ENCODE measurements around the gene DDX41. TPM values are rescaled to one million over a fixed set of nuclear protein-coding genes. Genes with fewer than 3 reads are reported as not detected.
"Not testable (repeated sequence)": the region's sequence is repeated elsewhere in the genome, so short reads cannot be mapped to it uniquely, and the experiment has no call there.

The DDX41 gene
- total RNA-seq, 4 donors from 2014 or later = 119 to 170 (median 145) TPM

GRCh38 chr5:177537389-177538361 lies 20.9 kb upstream of the DDX41 start:
- no peak for TF ChIP-seq POLR2A (IDR thresholded peaks at IDR 0.05)
- TF ChIP-seq CTCF (IDR thresholded peaks at IDR 0.05) = no peak

GRCh38 chr5:177536386-177536785 lies 19.6 kb upstream of the DDX41 start:
- peaks cover 21 to 22% of the 10 kb centered on the region in 2 donors for H3K36me3 ChIP-seq

More at GRCh38 chr5:177537389-177538361, 20.9 kb upstream of the DDX41 start:
- Histone ChIP-seq H3K4me3 (replicated peaks in 1 of 3) (no peak overlapping the region), H3K27me3 (no peaks in the 10 kb centered on the region), H3K4me1 (peaks cover 0 to 13% of the 10 kb centered on the region in 2 donors), H3K36me3 (peaks cover 12 to 22% of the 10 kb centered on the region in 2 donors), H3K9me3 (no peaks in the 10 kb centered on the region), H3K27ac (peak overlapping the region in 1 of 3 donors; percentile 43)
- intact Hi-C loops (cut with DNase I) = no loop called here
- no peak for DNase-seq
- WGBS, 2 donors = 54 to 61% methylated on average over 15 of the region's 15 CpGs

GRCh38 chr5:177535125-177535524 lies 18.4 kb upstream of the DDX41 start:
- intact Hi-C loops (cut with DNase I) = no loop called here
- Histone ChIP-seq H3K4me1 (peaks cover 6 to 28% of the 10 kb centered on the region in 2 donors), H3K9me3 (no peaks in the 10 kb centered on the region), H3K27ac (no peak overlapping the region), H3K36me3 (peaks cover 22 to 24% of the 10 kb centered on the region in 2 donors), H3K4me3 (replicated peaks in 1 of 3) (no peak overlapping the region), H3K27me3 (no peaks in the 10 kb centered on the region)
- TF ChIP-seq POLR2A (IDR thresholded peaks at IDR 0.05) = no peak
- TF ChIP-seq CTCF (IDR thresholded peaks at IDR 0.05) = no peak
- WGBS, 2 donors = 88 to 91% methylated on average over 7 of the region's 7 CpGs
- DNase-seq = no peak

More at GRCh38 chr5:177536386-177536785, 19.6 kb upstream of the DDX41 start:
- no peak for TF ChIP-seq CTCF (IDR thresholded peaks at IDR 0.05)
- no peak for TF ChIP-seq POLR2A (IDR thresholded peaks at IDR 0.05)
- H3K27ac ChIP-seq = no peak overlapping the region
- no peak for DNase-seq
- no peaks in the 10 kb centered on the region for H3K9me3 ChIP-seq
- no peak overlapping the region for H3K4me3 ChIP-seq (replicated peaks in 1 of 3)
- intact Hi-C loops (cut with DNase I) = no loop called here
- peaks cover under 1 to 16% of the 10 kb centered on the region in 2 donors for H3K4me1 ChIP-seq
- H3K27me3 ChIP-seq = no peaks in the 10 kb centered on the region
- 92 to 98% methylated on average over 10 of the region's 10 CpGs for WGBS, 2 donors

GRCh38 chr5:177534433-177534832 lies 17.7 kb upstream of the DDX41 start:
- DNase-seq; H3K27me3 ChIP-seq; H3K4me3 ChIP-seq (replicated peaks in 1 of 3); intact Hi-C loops (cut with DNase I); H3K27ac ChIP-seq; H3K9me3 ChIP-seq: not testable (repeated sequence)
- H3K4me1 ChIP-seq = peaks cover 6 to 31% of the 10 kb centered on the region in 2 donors
- H3K36me3 ChIP-seq = peaks cover 25 to 29% of the 10 kb centered on the region in 2 donors
- 97% methylated on average over 7 of the region's 7 CpGs for WGBS, 2 donors

- 92 to 93% methylated on average over 23 of the region's 27 CpGs for WGBS, 2 donors
- DNase-seq = no peak
Observed at GRCh38 chr5:177531209-177531940, 14.6 kb upstream of the DDX41 start.

More at GRCh38 chr5:177531209-177531940, 14.6 kb upstream of the DDX41 start:
- intact Hi-C loops (cut with DNase I) = no loop called here
- peaks cover 6 to 18% of the 10 kb centered on the region in 2 donors for H3K4me1 ChIP-seq
- no peaks in the 10 kb centered on the region for H3K27me3 ChIP-seq
- no peaks in the 10 kb centered on the region for H3K9me3 ChIP-seq
- H3K27ac ChIP-seq = peak overlapping the region; percentile 48 to 62 (median 53)
- no peak overlapping the region for H3K4me3 ChIP-seq (replicated peaks in 1 of 3)
- peaks cover 12 to 42% of the 10 kb centered on the region in 2 donors for H3K36me3 ChIP-seq
- TF ChIP-seq CTCF (IDR thresholded peaks at IDR 0.05) (no peak), POLR2A (IDR thresholded peaks at IDR 0.05) (no peak)
